Stimulated activated CD8-positive, alpha-beta memory T cell treated with anti-CD3 and anti-CD28 coated beads, Interleukin-15, amount 100 ng/mL, for 1 hour (primary cell): ENCODE measurements around the gene ME2.
"Not testable (repeated sequence)": the region's sequence is repeated elsewhere in the genome, so short reads cannot be mapped to it uniquely, and the experiment has no call there.

ENCODE experiments used
- DNase-seq: peaks from one replicate; pipeline ENCODE4 v3.0.0-alpha.2; 2020; ENCODE audit warnings: low read depth

ME2 gene

DNA sequence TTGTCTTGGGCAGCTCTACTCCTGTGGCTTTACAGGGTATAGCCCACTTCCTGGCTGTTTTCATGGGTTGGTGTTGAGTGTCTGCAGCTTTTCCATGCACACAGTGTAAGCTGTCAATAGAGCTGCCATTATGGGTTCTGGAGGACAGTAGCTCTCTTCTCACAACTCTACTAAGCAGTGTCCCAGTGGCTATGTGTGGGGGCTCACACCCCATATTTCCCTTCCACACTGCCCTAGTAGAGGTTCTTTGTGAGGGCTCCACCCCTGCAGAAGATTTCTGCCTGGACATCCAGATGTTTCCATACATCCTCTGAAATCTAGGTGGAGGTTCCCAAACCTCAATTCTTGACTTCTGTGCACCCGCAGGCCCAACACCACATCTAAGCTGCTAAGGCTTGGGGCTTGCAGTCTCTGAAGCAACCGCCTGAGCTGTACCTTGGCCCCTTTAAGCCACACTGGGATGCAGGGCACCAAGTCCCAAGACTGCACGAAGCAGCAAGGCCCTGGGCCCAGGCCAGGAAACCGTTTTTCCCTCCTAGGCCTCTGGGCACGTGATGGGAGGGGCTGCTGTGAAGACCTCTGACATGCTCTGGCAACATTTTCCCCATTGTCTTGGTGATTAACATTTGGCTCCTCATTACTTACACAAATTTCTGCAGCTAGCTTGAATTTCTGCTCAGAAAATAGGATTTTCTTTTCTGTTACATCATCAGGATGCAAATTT, 98.3 kb downstream of the ME2 start:
- DNase-seq: no peak

- no peak for DNase-seq
Observed at GRCh38 chr18:50981381-50981780, 102.5 kb downstream of the ME2 start.

DNA sequence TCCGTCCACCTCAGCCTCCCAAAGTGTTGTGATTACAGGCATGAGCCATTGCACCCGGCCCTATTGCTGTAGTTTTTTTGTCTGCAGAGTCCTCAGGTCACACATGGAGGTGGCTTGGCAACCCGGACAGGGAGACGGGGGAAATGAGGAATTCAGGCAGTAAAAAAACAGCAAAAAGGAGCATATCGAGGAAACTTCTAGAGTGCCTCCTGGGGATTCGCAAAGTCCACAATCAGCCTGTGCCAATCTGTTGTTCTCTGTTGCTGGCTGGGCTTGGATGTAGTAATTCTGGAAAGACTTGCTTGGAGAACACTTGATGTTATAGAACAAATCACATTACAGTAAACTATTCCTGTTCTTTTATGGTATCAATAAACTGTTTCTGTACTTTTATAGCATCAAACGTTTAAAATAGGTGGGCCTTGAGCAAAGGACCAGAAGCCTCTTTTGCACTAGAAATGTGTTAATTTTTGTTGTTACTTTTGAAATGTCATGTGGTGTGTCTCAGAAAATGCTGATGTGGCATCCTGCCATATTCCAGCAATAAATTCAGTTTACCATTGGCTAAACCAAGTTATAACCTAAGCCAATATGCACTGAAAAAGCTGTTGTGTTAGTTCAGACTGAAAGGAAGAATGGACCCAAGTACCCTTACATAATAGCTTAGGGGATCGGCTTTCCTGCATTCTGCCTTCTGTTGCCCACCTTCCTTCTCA, 103.3 kb downstream of the ME2 start:
- no peak for DNase-seq

DNA sequence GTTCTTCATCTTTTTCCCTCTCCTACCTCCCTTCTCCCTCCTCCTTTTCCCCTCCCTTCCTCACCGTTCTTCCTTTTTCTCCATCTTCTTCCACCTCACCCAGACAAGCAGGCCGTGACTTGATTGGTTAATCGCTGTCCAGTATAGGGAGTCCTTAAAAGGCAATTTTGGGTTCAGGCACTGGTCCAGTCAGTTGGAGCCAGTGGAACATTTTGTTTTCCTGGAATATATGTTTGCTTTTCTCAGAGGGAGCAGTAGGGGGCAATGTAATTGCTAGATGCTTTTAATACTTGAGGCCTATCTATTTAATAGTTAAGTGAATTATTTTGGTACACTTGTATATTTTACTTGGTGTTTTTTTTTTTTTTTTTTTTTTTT, 103.9 kb downstream of the ME2 start:
- DNase-seq: no peak

DNA sequence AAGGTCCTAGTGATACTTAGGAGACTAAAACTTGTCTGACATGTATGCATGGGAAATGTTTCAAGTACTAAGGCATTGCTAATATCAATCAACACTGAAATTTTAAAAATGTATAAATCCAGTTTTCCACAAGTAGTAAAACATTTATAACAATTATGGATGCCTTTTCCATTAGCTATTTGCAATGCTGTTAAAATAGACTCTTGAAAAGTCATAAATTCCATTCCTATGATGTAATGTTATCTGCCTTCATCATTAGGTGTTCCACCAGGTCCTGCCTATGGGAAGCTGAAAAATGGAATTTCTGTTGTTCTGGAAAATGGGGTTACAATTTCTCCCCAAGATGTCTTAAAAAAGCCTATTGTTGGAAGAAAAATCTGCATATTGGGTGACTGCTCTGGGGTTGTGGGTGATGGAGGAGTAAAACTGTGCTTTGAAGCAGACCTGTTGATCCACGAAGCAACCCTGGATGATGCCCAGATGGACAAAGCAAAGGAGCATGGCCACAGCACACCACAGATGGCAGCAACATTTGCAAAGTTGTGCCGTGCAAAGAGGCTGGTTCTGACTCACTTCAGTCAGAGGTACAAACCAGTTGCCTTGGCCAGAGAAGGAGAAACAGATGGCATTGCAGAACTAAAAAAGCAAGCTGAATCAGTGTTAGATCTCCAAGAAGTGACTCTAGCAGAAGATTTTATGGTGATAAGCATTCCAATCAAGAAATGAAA, 107.6 kb downstream of the ME2 start:
- no peak for DNase-seq

- DNase-seq: no peak
Observed at GRCh38 chr18:50987261-50987660, 108.3 kb downstream of the ME2 start.

DNA sequence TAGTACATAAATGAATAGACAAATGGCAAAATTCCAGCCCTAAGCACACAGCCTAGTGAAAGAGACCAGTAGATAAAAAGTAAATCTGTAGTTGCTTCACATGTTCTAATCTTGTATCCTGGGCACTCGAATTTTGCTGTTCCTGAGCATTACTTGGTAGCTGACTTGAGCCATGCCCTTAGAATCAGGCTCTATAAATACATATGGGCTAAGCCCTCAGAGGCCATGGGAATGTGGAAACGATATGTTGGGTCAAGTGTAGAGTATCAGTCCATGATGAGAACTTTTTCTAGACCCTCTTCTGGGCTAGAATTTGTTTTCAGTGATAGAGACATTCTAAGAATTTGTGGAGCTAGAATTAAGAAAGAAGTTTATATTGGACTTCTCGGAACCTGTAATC, 110.8 kb downstream of the ME2 start:
- DNase-seq: no peak

DNA sequence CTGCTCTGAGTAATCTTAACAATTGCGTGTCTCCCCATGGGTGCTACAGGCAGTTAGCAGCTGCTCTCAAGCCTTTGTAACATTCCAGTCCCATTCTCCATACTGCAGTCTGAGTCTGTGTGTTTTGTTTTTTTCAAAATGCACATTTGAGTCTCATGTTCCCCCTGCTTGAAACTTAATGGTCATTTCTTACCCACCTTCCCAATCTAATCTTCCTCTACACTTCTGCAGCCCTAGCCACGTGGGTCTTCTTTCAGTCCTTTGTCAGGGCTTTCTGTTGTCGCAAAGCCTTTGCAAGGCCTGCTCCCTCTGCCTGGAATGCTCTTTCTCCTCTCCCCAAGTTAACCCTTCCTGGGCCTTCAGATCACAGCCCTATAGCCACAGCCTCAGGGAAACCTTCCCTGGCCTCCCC, 113.4 kb downstream of the ME2 start:
- DNase-seq: no peak

DNA sequence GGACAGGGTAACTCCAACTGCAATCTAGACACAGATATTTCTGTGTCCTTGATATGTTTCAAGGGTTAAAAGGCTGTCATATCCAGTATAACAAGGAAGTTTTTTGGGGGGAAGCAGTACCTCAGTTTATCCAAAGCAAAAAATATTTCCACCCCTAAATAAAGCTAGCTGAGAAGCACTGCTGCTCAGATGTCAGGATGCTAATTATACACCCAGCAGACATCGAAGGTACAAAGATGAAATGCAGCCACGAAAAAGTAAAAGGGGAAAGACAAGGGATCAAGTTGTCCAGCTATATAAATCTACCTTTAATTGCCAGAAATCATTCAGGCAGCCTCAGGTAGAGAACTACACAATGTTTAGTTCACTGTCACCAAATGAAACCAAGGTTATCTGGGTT, 115.1 kb downstream of the ME2 start:
- DNase-seq: no peak

DNA sequence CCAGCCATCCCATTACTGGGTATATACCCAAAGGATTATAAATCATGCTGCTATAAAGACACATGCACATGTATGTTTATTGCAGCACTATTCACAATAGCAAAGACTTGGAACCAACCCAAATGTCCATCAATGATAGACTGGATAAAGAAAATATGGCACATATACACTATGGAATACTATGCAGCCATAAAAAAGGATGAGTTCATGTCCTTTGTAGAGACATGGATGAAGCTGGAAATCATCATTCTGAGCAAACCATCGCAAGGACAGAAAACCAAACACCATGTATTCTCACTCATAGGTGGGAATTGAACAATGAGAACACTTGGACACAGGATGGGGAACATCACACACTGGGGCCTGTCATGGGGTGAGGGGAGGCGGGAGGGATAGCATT, 124.3 kb downstream of the ME2 start:
- not testable (repeated sequence) for DNase-seq
